AG20443 (cell line): ENCODE results near the gene NHSL1.

Experiments used
- DNase-seq: peaks from one replicate; pipeline ENCODE4 v3.0.0; 2012; ENCODE audit warnings: low spot score, mixed read lengths

Gene NHSL1

DNA sequence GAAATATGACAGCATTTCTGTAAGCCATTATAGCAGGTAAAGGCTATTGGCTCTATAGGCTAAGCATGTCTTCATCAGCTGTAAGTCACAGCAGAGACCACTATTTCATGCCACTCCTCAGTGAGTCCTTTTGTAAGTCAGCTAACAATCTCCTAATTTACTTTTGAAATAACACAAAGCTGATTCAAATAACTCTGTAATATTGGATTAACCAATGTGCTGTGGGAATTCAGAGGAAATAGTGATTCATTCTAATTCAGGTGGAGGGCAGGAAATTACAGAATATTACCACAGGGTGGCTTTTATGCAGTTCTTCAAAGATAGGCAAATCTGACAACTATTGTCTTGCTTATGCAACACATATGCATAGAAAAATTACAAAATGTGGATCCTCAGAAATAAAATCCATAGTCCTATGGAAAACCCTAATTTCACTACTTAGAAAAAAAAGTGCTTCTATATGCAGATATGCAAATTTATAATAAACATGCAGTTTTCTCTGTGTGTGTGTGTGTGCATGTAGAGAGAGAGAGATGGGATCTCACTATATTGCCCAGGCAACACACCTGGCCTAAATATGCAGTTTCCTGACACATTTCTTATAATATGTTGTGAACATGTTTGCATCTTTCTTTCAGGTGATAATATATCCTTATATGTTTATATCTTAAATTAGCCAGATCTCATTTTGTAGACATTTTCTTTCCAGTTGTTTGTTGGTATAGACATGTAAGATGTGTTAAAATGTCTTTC is 126.4 kb downstream of the NHSL1 start:
- DNase-seq, result no peak
